HG03097 (cell line): Measurements from ENCODE around the gene CLN5.
A peak's percentile ranks its signal among the peaks of the same experiment; 100 is the strongest.
"Not testable (repeated sequence)": the region's sequence is repeated elsewhere in the genome, so short reads cannot be mapped to it uniquely, and the experiment has no call there.

Experiments
- ATAC-seq: cut with Tn5 transposase; IDR thresholded peaks from one replicate; pipeline ENCODE4 v1.9.1; 2021; ENCODE audit not compliant: unreplicated experiment, low FRiP score

CLN5 gene

DNA sequence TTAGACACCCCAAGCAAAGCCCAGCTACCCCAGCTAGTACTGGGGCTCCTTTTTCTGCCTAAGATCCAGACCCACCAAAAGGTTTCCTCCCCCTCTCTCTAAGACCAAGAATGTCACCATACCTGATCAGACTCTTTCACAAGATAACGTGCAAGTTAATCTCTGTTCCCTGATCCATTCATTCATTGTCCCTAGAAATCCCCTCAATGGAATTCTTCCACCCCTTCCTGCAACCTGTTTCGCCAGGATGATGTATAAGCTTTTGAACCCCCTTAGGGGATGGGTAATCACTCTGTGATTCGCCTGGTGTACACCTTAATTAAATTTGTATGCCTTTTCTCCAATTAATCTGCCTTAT is 17.3 kb upstream of the CLN5 start:
- ATAC-seq, result no peak

DNA sequence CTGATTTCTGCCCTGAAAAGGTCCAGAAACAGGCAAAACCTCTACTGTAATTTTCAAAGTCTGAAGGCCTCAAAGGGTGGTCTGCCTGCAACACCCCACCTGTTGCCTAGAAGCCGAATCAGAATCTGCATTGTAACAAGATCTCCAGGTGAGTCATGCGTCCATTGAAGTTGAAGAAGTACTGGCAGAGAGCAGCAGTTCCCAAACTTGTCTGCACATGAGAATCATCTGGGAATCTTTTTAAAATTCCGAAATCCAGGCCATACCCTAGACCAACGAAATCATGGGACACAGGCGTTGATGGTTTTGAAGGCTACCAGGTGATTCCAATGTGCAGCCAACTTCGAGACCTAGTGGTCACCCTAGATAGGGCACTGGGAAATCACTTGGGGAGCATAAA is 16.0 kb upstream of the CLN5 start:
- ATAC-seq, result no peak

DNA sequence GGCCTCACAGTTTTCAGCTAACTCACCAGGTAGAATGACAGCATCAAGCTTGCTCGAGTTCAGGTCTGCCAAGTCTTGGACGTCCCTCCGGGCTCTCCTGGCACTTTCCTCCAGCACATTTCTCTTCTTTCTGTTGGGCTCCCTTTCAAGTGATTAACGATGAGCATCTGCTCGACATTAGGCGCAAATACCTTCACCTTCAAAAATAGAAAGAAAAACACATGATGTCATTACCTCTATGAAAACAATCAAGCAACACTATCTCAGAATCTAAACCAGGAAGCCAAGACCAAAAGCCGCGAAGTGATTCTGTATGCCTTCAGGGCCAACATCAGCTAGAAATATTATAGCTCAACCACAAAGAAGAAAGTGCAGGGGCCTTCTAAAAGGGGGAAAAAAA is 15.4 kb upstream of the CLN5 start:
- ATAC-seq, result no peak

- ATAC-seq, result no peak
Observed at GRCh38 chr13:76976929-76977328, 15.0 kb upstream of the CLN5 start.

DNA sequence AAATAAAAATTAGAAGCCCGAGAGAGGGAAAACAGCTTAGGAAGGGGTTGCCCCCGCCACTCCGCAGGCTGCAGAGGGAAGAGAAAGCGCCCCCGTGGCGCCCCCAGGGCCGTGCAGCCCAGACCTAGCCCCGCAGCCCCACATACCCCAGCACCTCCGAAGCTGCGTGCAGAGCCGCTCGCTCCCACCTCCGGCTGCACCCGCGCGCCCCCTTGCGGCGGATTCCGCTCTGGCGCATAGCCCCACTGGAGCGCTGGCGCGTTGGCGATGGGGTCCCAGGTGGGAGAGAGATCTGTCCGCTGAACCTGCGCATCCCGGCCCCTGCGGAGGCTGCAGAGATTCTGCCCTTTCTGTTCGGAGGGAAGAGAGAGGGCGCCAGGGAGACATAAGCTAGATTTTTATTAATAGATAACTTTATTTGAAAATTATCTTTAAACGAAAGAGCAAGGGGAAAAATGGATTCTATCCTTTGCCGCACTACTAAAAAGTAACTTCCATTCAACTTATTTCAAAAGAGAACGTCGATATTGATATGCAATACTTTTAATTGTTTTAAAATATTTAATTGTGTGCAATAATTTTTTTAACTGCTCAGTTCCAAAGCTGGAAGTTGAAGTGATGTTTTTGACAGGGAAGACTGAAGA is 11.7 kb upstream of the CLN5 start:
- peak; percentile 99 for ATAC-seq

- no peak for ATAC-seq
Observed at GRCh38 chr13:76982061-76982460, 9.8 kb upstream of the CLN5 start.

DNA sequence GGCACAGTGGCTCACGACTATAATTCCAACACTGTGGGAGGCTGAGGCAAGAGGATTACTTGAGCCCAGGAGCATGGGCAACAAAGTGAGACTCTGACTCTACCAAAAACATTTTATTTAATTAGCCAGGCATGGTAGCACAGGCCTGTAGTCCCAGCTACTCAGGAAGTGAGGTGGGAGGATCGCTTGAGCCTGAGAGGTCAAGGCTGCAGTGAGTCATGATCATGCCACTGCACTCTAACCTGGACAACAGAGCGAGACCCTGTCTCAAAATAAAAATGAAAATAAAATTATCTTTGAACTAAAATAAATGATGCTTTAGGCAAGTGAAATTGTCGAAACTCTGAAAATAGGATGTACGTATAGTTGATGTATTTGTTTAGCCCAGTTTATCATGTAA is 8.2 kb upstream of the CLN5 start:
- ATAC-seq, result no peak

- ATAC-seq, result peak; percentile 50
Observed at GRCh38 chr13:76991432-76991795, 467 bp upstream of the CLN5 start.

- ATAC-seq, result no peak
Observed at GRCh38 chr13:76992548-76993001, 694 bp downstream of the CLN5 start.

DNA sequence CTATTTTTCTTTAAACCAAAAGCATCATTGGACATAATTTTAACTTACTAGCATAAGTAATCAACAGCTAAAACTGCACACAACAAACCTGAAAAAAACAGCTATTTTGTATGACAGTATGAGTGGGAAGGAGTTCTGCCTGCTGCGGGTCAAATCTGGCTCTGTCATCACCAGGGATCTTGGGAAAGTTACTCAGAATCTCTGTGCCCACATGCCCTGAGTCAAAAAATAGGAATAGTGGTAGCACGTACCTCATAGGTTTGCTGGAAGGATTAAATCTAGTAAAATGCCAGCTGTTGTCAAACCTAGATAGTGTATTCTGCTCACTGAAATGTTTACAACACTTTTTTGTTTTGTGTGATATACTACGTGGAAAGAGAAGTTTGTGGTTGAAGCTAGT is 1.1 kb downstream of the CLN5 start:
- ATAC-seq, result no peak

GRCh38 chr13:76993473-76993872 is 1.6 kb downstream of the CLN5 start:
- no peak for ATAC-seq

- ATAC-seq, result no peak
Observed at GRCh38 chr13:76994281-76994680, 2.4 kb downstream of the CLN5 start.

- no peak for ATAC-seq
Observed at GRCh38 chr13:77000475-77000874, 8.6 kb downstream of the CLN5 start.

- ATAC-seq, result no peak
Observed at GRCh38 chr13:77001540-77001939, 9.7 kb downstream of the CLN5 start.

DNA sequence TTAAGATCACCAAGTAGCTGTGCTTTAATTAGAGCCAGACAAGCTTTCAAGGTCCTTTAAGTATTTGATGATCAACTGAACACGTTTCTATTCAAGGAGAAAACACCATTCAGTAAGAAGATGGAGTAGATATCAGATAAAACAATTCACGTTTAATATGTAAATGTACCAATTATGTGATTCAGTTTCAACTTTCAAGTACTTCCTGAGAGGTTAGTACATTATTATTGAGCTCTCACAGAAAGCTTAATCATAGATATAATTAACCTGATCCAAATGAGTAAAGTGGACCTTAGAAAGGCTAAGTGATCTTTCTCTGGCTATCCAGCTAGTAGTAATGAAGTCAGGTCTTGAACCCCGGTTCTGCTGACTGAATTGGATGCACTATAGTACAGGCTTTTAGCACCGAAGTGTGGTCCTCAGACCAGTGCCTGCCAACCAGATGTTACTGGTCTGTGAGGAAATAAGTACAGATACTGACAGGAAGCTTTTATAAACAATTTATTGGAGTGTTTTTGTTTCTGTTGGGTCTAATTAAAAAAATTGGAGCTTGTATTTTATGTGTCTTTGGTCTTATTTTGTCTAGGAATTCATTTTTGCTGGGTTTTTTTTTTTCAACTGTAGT is 10.2 kb downstream of the CLN5 start:
- no peak for ATAC-seq

DNA sequence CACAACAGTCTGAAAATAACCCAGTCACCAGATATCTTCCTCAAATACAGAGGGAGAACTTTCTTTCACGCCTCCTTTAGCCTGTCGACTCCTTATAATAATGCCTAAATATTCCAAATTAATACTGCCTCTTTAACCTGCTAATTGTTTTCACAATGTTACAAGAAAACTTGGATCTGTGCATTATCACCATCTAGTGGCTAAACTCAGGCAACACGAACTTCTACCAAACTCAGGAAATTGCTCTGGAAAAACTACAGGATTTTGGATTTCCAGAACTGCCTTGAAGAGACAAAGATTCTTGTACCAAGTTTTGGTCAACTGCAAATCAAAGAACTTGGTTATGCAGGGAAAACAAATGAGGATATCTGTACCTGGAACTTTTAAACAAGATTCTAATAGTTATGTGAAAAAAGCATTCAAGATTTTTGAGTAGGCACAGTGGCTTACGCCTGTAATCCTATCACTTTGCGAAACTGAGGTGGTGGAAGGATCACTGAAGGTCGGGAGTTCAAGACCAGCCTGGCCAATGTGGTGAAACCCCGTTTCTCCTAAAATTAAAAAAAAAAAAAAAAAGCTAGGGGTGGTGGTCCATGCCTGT is 10.8 kb downstream of the CLN5 start:
- no peak for ATAC-seq

DNA sequence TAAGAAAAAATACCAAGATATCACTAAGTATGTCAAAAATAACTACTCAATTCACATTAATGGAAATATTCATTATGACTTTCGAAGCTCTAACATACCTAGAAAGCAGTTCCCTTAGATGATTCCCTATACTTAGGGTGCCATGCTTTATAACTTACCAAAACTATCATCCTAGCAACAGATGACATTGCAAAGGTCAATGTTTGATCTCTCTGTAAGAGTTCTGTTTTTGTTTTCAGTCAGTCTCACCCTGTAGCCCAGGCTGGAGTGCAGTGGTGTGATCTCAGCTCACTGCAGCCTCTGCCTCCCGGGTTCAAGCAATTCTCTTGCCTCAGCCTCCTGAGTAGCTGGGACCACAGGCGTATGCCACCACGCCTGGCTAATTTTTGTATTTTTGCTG is 16.5 kb downstream of the CLN5 start:
- not testable (repeated sequence) for ATAC-seq

DNA sequence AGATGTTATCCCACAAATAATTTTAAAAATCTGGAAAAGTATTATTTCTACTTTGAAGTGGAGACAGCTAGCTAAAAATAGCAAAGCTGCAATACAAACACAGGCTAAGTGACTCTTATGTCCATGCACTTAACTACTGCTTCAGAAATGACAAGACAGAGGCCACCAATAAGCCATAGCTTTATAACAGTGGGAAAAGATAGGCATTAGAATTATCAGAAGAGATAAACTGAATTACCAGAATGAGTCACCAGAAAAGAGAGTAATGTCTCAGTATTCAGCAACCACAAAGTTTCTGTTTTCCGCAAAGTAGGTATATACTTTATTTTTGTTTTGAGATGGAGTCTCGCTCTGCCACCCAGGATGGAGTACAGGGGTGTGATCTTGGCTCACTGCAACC is 17.1 kb downstream of the CLN5 start:
- no peak for ATAC-seq

DNA sequence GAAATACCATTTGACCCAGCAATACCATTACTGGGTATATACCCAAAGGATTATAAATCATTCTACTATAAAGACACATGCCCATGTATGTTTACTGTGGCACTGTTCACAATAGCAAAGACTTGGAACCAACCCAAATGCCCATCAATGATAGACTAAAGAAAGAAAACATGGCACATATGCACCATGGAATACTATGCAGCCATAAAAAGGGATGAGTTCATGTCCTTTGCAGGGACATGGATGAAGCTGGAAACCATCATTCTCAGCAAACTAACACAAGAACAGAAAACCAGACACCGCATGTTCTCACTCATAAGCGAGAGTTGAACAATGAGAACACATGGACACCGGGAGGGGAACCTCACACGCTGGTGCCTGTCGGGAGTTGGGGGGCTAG is 17.8 kb downstream of the CLN5 start:
- ATAC-seq, result not testable (repeated sequence)

- no peak for ATAC-seq
Observed at GRCh38 chr13:77013853-77014542, 22.1 kb downstream of the CLN5 start.

DNA sequence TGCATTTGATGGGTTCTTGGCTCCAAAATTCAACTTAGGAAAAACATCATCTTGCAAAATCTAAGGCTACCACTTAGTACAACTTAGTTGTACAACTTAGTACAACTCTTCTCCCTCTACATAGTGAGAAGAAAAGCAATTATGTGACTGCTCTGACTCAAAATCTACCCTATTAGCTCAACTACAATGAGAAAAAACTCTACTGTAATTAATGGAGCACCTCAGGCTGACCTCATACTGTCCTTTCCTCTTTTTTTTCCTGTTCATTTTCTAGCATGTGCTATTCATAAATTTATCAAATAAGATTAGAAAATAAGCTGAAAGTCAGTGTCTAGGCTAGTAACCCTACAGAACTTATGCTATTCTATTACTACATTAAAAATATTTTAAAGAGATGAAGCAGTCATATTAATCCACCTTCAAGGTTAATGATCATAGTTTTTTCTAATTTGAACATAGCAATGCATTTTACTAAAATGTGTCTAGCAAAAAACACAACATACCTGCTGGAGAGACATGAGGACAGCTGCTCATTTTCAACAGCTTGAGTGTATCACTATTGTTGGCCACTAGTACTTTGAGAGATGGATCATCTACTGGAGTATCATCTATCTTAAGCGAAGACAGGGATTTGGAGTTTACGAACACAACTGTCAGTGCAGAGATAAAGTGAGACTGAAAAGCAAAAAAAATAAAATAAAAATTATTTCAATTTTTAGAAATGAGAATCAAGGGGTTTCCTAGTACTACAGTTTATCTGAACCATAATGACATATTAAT is 23.2 kb downstream of the CLN5 start:
- ATAC-seq, result no peak
